AG09309 (cell line): ENCODE data around the gene GGN.

Experiments
- DNase-seq: peaks from one replicate; pipeline ENCODE4 v3.0.0-alpha.2; 2010; ENCODE audit warnings: low read depth
- H3K4me3 ChIP-seq: 2 replicates; pipeline ENCODE4 v1.5.1; 2011; ENCODE audit warnings: mild to moderate bottlenecking, low read depth, low read length, moderate library complexity; ENCODE audit not compliant: control insufficient read depth
- TF ChIP-seq, protein P1 (sequence below): IDR thresholded peaks from 2 replicates; pipeline ENCODE4 v1.5.1; 2011; ENCODE audit warnings: mild to moderate bottlenecking, low read depth, low read length, inconsistent platforms; ENCODE audit not compliant: insufficient read depth, control insufficient read depth; ENCODE audit errors: missing control alignments

Gene GGN

GRCh38 chr19:38386300-38386970, 1.4 kb downstream of the GGN start:
- TF ChIP-seq, protein P1, sequence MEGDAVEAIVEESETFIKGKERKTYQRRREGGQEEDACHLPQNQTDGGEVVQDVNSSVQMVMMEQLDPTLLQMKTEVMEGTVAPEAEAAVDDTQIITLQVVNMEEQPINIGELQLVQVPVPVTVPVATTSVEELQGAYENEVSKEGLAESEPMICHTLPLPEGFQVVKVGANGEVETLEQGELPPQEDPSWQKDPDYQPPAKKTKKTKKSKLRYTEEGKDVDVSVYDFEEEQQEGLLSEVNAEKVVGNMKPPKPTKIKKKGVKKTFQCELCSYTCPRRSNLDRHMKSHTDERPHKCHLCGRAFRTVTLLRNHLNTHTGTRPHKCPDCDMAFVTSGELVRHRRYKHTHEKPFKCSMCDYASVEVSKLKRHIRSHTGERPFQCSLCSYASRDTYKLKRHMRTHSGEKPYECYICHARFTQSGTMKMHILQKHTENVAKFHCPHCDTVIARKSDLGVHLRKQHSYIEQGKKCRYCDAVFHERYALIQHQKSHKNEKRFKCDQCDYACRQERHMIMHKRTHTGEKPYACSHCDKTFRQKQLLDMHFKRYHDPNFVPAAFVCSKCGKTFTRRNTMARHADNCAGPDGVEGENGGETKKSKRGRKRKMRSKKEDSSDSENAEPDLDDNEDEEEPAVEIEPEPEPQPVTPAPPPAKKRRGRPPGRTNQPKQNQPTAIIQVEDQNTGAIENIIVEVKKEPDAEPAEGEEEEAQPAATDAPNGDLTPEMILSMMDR, result no peak
- no peak for DNase-seq
- H3K4me3 ChIP-seq, result no peak overlapping the region

DNA sequence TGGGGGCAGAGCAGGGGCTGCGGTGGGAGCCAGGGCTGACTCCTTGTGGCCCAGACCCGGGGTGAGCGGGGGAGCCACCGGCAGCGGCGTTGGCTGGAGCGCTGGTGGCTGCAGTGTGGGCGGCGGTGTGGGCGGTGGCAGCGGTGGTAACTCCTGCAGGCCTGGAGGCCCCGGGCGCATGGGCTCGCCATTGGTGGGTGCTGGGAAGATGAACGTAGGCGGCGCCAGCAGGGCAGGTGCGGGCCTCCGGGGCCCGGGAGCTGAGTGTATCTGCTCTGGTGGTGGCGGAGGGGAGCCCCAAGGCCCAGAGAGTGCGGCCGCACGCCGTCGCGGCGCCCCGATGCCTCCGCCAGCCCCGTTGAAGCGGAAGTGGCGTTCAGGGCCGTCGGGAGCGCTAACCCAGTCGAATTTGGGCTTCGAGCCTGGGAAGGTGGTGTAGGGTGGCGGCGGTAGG, 2.0 kb downstream of the GGN start:
- H3K4me3 ChIP-seq, result no peak overlapping the region
- DNase-seq, result no peak
- TF ChIP-seq, protein P1, result no peak

- H3K4me3 ChIP-seq, result no peak overlapping the region
- TF ChIP-seq, protein P1, result no peak
- DNase-seq, result no peak
Measured at GRCh38 chr19:38385057-38385803, 2.6 kb downstream of the GGN start.

GRCh38 chr19:38384209-38385027, 3.4 kb downstream of the GGN start:
- no peak overlapping the region for H3K4me3 ChIP-seq
- TF ChIP-seq, protein P1, result peak; percentile 47
- DNase-seq, result no peak

- DNase-seq, result no peak
- no peak overlapping the region for H3K4me3 ChIP-seq
- TF ChIP-seq, protein P1, result no peak
Measured at GRCh38 chr19:38383743-38384142, 4.1 kb downstream of the GGN start.

GRCh38 chr19:38383184-38383583, 4.7 kb downstream of the GGN start:
- TF ChIP-seq, protein P1, result no peak
- no peak for DNase-seq
- no peak overlapping the region for H3K4me3 ChIP-seq
